ENCODE data around the gene PIP5K1B. TPM values are rescaled to one million over a fixed set of nuclear protein-coding genes. Genes with fewer than 3 reads are reported as not detected.

PIP5K1B gene
- total and polyA plus RNA-seq, 2 experiments from 2014 or later = 1.3 to 2.8 TPM

GRCh38 chr9:68905129-68905528 is 200.1 kb downstream of the PIP5K1B start:
- no peaks in the 10 kb centered on the region for H4K20me1 ChIP-seq (replicated peaks; ENCODE audit: insufficient read depth)
- H3K4me3 ChIP-seq = no peak overlapping the region
- no peak overlapping the region for H2AFZ ChIP-seq
- H3K9me3 Mint-ChIP-seq = no peaks in the 10 kb centered on the region
- H3K27ac Mint-ChIP-seq = no peak overlapping the region
- peaks cover 4% of the 10 kb centered on the region; the same call in 1 of the 2 replicates for H3K9me2 ChIP-seq (ENCODE audit: insufficient read depth)
- peaks cover 2% of the 10 kb centered on the region for H3K27me3 Mint-ChIP-seq (ENCODE audit: insufficient read depth, low read depth, poor library complexity)
- peaks cover 14% of the 10 kb centered on the region for H3K4me1 Mint-ChIP-seq
- no peaks in the 10 kb centered on the region for H3K79me2 ChIP-seq (replicated peaks; ENCODE audit: insufficient read depth)
- TF ChIP-seq ZNF114 (CRISPR knock-in tag; IDR thresholded peaks at IDR 0.05) = no peak
- TF ChIP-seq JUNB (IDR thresholded peaks at IDR 0.05; ENCODE audit: unreplicated experiment) = no peak
- no peaks in the 10 kb centered on the region; the same call in 1 of the 2 replicates for H3K4me1 ChIP-seq (ENCODE audit: insufficient read depth)
- no peaks in the 10 kb centered on the region for H3F3A ChIP-seq (replicated peaks; ENCODE audit: low read depth)
- H3K27me3 ChIP-seq (ENCODE audit: insufficient read depth) = no peaks in the 10 kb centered on the region
- H3K36me3 ChIP-seq (ENCODE audit: insufficient read depth) = no peaks in the 10 kb centered on the region
- no peak overlapping the region for H3K4me2 ChIP-seq
- no peak overlapping the region for H3K4me3 Mint-ChIP-seq
- no peak for DNase-seq (ENCODE audit: low spot score)
- no peaks in the 10 kb centered on the region for H3K36me3 Mint-ChIP-seq (ENCODE audit: low read depth)
- H3K27ac ChIP-seq (ENCODE audit: low read depth) = no peak overlapping the region
- no peak for ATAC-seq

- H3K36me3 Mint-ChIP-seq (ENCODE audit: low read depth) = no peaks in the 10 kb centered on the region
- H3K27ac Mint-ChIP-seq = no peak overlapping the region; the same call in 1 of the 2 replicates
- Histone ChIP-seq H4K20me1 (replicated peaks; ENCODE audit: insufficient read depth) (no peaks in the 10 kb centered on the region), H3K4me1 (ENCODE audit: insufficient read depth) (peaks cover 4% of the 10 kb centered on the region; the same call in 1 of the 2 replicates), H3K79me2 (replicated peaks; ENCODE audit: insufficient read depth) (no peaks in the 10 kb centered on the region), H3K4me3 (no peak overlapping the region), H3K9me2 (ENCODE audit: insufficient read depth) (no peaks in the 10 kb centered on the region), H3K27ac (ENCODE audit: low read depth) (no peak overlapping the region), H3F3A (replicated peaks; ENCODE audit: low read depth) (no peaks in the 10 kb centered on the region), H3K36me3 (ENCODE audit: insufficient read depth) (no peaks in the 10 kb centered on the region), H2AFZ (no peak overlapping the region), H3K4me2 (no peak overlapping the region), H3K27me3 (ENCODE audit: insufficient read depth) (no peaks in the 10 kb centered on the region)
- DNase-seq (ENCODE audit: low spot score) (no peak), ATAC-seq (no peak)
- no peak overlapping the region for H3K4me3 Mint-ChIP-seq
- peaks cover 2% of the 10 kb centered on the region for H3K27me3 Mint-ChIP-seq (ENCODE audit: insufficient read depth, low read depth, poor library complexity)
- H3K9me3 Mint-ChIP-seq = no peaks in the 10 kb centered on the region
- peaks cover 16% of the 10 kb centered on the region for H3K4me1 Mint-ChIP-seq
- TF ChIP-seq REST (IDR thresholded peaks at IDR 0.05; ENCODE audit: unreplicated experiment) (no peak), POLR2AphosphoS5 (IDR thresholded peaks at IDR 0.05; ENCODE audit: low read depth) (no peak), ZNF462 (CRISPR knock-in tag; IDR thresholded peaks at IDR 0.05) (no peak), ETS1 (IDR thresholded peaks at IDR 0.05) (no peak), EZH2phosphoT487 (IDR thresholded peaks at IDR 0.05; ENCODE audit: unreplicated experiment) (no peak), ZNF114 (CRISPR knock-in tag; IDR thresholded peaks at IDR 0.05) (no peak), CREB1 (CRISPR knock-in tag; IDR thresholded peaks at IDR 0.05; ENCODE audit: low read depth) (no peak), EZH2 (IDR thresholded peaks at IDR 0.05; ENCODE audit: low read depth, unreplicated experiment) (no peak), ZNF331 (CRISPR knock-in tag; IDR thresholded peaks at IDR 0.05; ENCODE audit: low read depth) (no peak), JUNB (IDR thresholded peaks at IDR 0.05; ENCODE audit: unreplicated experiment) (no peak), STAT1 (IDR thresholded peaks at IDR 0.05; ENCODE audit: unreplicated experiment) (no peak), NANOG (IDR thresholded peaks at IDR 0.05; ENCODE audit: borderline replicate concordance) (no peak)
Observed at GRCh38 chr9:68907910-68908309, 202.9 kb downstream of the PIP5K1B start.

Data from GM23338 (cell line).